Measurements from ENCODE around the gene TGFBR3. TPM values are rescaled to one million over a fixed set of nuclear protein-coding genes. Genes with fewer than 3 reads are reported as not detected.

Gene TGFBR3
- total RNA-seq, 2 experiments from 2014 or later, result 31.5 to 36.6 TPM

DNA sequence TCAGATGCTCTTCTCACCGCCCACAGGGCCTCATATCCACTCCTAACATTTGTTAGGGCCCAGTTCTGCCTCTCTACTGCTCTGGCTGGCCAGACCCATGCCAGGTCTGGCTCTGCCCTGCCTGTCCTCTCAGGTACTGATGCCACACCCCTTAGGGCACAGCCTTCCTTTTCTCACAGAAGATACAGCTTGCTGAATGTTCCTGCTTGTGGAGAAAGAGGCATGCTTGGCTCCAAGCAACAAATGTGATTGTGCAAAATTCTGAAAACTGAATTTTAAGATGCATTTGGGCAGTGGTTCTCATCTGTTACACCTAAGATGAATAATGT, 178.1 kb downstream of the TGFBR3 start:
- CTCF ChIA-PET, result interaction anchor here (0.6 kb wide), 1 partner anchor 23 kb away, joined by 3 read pairs; no protein-coding TSS in a partner anchor
- H3K4me1 ChIP-seq (ENCODE audit: insufficient read depth, low read length), result peaks cover under 1% of the 10 kb centered on the region
- H3K27ac ChIP-seq (ENCODE audit: low read depth in 1 of 2, low read length in 2 of 2), result no peak overlapping the region
- peaks cover 3% of the 10 kb centered on the region for H3K4me1 Mint-ChIP-seq (ENCODE audit: low read depth)
- no peak overlapping the region for H3K4me3 Mint-ChIP-seq
- POLR2A ChIA-PET, result interaction anchor here (0.6 to 1.4 kb wide), 2 partner anchors 11 to 197 kb away, joined by 3 read pairs; no protein-coding TSS in a partner anchor
- no peak overlapping the region for H3K4me3 ChIP-seq (ENCODE audit: low read length)
- H3K9me3 ChIP-seq (ENCODE audit: control insufficient read depth in 1 of 2, insufficient read depth in 1 of 2, low read length in 2 of 2), result no peaks in the 10 kb centered on the region
- peaks cover 46% of the 10 kb centered on the region for H3K36me3 ChIP-seq (ENCODE audit: insufficient read depth, low read length)
- TF ChIP-seq, protein P1, sequence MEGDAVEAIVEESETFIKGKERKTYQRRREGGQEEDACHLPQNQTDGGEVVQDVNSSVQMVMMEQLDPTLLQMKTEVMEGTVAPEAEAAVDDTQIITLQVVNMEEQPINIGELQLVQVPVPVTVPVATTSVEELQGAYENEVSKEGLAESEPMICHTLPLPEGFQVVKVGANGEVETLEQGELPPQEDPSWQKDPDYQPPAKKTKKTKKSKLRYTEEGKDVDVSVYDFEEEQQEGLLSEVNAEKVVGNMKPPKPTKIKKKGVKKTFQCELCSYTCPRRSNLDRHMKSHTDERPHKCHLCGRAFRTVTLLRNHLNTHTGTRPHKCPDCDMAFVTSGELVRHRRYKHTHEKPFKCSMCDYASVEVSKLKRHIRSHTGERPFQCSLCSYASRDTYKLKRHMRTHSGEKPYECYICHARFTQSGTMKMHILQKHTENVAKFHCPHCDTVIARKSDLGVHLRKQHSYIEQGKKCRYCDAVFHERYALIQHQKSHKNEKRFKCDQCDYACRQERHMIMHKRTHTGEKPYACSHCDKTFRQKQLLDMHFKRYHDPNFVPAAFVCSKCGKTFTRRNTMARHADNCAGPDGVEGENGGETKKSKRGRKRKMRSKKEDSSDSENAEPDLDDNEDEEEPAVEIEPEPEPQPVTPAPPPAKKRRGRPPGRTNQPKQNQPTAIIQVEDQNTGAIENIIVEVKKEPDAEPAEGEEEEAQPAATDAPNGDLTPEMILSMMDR (IDR thresholded peaks at IDR 0.05), result no peak
- peaks cover 57% of the 10 kb centered on the region for H3K36me3 Mint-ChIP-seq (ENCODE audit: low read depth)
- H3K9me3 Mint-ChIP-seq, result no peaks in the 10 kb centered on the region
- H3K27me3 Mint-ChIP-seq, result no peaks in the 10 kb centered on the region
- H3K27ac Mint-ChIP-seq, result no peak overlapping the region
- ATAC-seq (ENCODE audit: poor library complexity), result no peak
- H3K27me3 ChIP-seq (ENCODE audit: control insufficient read depth in 1 of 2, insufficient read depth in 2 of 2, low read length in 2 of 2), result no peaks in the 10 kb centered on the region
- no peak for DNase-seq
- intact Hi-C loops (cut with DNase I, micrococcal nuclease), result loop anchor here in 1 of 2 experiments (5.0 kb wide), 1 partner anchor 191 kb away; no protein-coding TSS in a partner anchor

DNA sequence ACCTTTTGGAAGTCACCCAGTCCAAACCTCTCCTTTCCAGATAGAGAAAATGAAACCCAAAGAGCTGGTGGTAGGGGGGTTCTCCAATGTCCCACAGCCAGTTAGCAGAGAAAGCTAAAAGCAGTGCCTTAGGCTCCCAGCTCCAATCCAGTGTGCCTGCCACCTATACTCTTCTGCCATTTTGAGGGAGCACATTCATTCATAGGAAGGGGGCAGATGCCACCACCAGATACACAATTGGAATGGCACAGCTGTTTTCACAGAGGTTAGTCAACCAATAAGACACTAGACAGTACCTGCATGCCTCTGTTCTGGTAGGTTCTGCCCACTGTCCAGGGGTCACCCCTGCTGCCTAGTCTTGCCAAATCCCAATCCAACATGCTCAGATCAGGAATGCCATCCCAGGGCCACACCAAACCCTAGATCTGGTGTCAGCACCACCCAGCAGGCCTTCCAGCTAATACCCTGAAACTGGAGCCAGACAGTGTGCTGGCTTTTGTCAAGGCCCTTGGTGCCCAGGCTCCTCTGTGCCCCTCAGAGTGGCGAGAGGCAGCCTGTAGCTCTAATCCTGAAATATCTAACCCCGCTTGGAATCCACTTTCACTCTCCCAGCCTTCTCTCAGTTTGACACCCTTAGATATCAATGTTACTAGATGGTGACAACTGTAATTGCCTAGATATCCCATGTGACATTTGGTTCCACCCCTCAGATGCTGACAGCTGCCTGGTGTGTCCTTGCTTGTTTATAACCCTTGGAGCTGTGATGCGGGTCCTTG, 178.6 kb downstream of the TGFBR3 start:
- H3K27me3 Mint-ChIP-seq, result no peaks in the 10 kb centered on the region
- POLR2A ChIA-PET, result interaction anchor here (1.4 kb wide), 1 partner anchor 10 kb away, joined by 3 read pairs; no protein-coding TSS in a partner anchor

DNA sequence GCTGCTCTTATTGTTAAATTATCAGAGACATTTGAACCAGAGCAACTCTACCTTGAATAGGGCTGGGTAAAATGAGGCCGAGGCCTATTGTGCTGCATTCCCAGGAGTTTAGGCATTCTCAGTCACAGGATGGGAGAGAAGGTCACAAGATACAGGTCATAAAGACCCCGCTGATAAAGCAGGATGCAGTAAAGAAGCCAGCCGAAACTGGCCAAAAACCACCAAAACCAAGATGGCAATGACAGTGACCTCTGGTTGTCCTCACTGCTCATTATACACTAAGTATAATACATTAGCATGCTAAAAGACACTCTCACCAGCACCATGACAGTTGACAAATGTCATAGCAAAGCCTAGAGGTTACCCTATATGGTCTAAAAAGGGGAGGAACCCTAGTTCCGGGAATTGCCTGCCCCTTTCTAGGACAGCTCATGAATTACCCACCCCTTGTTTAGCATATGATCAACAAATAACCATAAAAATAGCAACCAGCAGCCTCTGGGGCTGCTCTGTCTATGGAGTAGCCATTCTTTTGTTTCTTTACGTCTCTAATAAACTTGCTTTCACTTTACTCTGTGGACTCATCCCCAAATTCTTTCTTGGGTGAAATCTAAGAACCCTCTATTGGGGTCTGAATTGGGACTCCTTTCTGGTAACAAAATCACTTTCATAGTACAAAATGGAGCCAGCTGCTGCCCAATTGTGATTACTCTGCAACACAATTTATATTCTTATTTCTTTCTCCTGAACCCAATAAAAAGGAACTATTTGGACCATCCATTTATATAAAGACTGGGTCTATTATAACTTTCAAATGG, 179.6 kb downstream of the TGFBR3 start:
- H3K27ac ChIP-seq (ENCODE audit: low read depth in 1 of 2, low read length in 2 of 2), result no peak overlapping the region
- ChIA-PET POLR2A (no interaction called here), CTCF (no interaction called here)
- Mint-ChIP-seq H3K4me1 (ENCODE audit: low read depth) (no peaks in the 10 kb centered on the region), H3K27me3 (no peaks in the 10 kb centered on the region), H3K36me3 (ENCODE audit: low read depth) (peaks cover 48% of the 10 kb centered on the region), H3K9me3 (no peaks in the 10 kb centered on the region), H3K27ac (no peak overlapping the region), H3K4me3 (no peak overlapping the region)
- no peaks in the 10 kb centered on the region for H3K27me3 ChIP-seq (ENCODE audit: control insufficient read depth in 1 of 2, insufficient read depth in 2 of 2, low read length in 2 of 2)
- no peaks in the 10 kb centered on the region for H3K4me1 ChIP-seq (ENCODE audit: insufficient read depth, low read length)
- DNase-seq (no peak), ATAC-seq (ENCODE audit: poor library complexity) (no peak)
- no peaks in the 10 kb centered on the region for H3K9me3 ChIP-seq (ENCODE audit: control insufficient read depth in 1 of 2, insufficient read depth in 1 of 2, low read length in 2 of 2)
- H3K4me3 ChIP-seq (ENCODE audit: low read length), result no peak overlapping the region
- intact Hi-C loops (cut with DNase I, micrococcal nuclease), result loop anchor here in 1 of 2 experiments (5.0 kb wide), 1 partner anchor 189 kb away; no protein-coding TSS in a partner anchor
- H3K36me3 ChIP-seq (ENCODE audit: insufficient read depth, low read length), result peaks cover 36% of the 10 kb centered on the region
- TF ChIP-seq, protein P1 (IDR thresholded peaks at IDR 0.05), result no peak

More for the DNA sequence above, 178.6 kb downstream of the TGFBR3 start:
- Histone ChIP-seq H3K4me3 (ENCODE audit: low read length) (no peak overlapping the region), H3K36me3 (ENCODE audit: insufficient read depth, low read length) (peaks cover 45% of the 10 kb centered on the region), H3K27ac (ENCODE audit: low read depth in 1 of 2, low read length in 2 of 2) (no peak overlapping the region), H3K27me3 (ENCODE audit: control insufficient read depth in 1 of 2, insufficient read depth in 2 of 2, low read length in 2 of 2) (no peaks in the 10 kb centered on the region), H3K9me3 (ENCODE audit: control insufficient read depth in 1 of 2, insufficient read depth in 1 of 2, low read length in 2 of 2) (no peaks in the 10 kb centered on the region), H3K4me1 (ENCODE audit: insufficient read depth, low read length) (no peaks in the 10 kb centered on the region)
- no peak for ATAC-seq (ENCODE audit: poor library complexity)
- H3K4me1 Mint-ChIP-seq (ENCODE audit: low read depth), result no peaks in the 10 kb centered on the region
- H3K9me3 Mint-ChIP-seq, result no peaks in the 10 kb centered on the region
- H3K36me3 Mint-ChIP-seq (ENCODE audit: low read depth), result peaks cover 51% of the 10 kb centered on the region
- TF ChIP-seq, protein P1 (IDR thresholded peaks at IDR 0.05), result no peak
- H3K4me3 Mint-ChIP-seq, result no peak overlapping the region
- no peak for DNase-seq
- CTCF ChIA-PET, result no interaction called here
- H3K27ac Mint-ChIP-seq, result no peak overlapping the region
- intact Hi-C loops (cut with DNase I, micrococcal nuclease), result loop anchor here in 1 of 2 experiments (5.0 kb wide), 1 partner anchor 190 kb away; no protein-coding TSS in a partner anchor
